ENCODE results near the gene TAF11L2. TPM values are rescaled to one million over a fixed set of nuclear protein-coding genes. Genes with fewer than 3 reads are reported as not detected.
"Not testable (repeated sequence)": the region's sequence is repeated elsewhere in the genome, so short reads cannot be mapped to it uniquely, and the experiment has no call there.

Gene TAF11L2
- polyA plus RNA-seq, 2 donors: not detected

DNA sequence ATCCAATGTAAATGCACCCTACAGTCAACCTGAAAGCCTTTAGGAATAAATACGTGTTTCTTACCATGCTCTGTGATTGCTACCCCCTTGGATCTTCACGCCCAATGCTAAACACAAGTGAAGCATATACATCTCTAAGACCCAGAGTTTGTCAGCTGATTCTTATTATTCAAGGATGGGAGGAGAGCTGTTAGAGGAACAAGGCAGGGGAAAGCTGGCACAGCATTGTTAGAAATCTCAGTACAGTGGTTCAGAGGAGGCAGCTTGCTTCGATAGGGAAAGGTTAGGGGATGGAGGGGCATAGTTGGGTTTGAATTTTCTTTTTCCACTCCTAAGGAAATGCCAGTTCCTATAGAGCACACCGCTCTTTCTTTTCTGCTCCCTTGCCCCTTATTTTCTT is 16.7 kb upstream of the TAF11L2 start:
- Histone ChIP-seq H3K27ac (ENCODE audit: low read depth in 2 of 2, low read length in 1 of 2) (no peak overlapping the region), H3K4me1 (ENCODE audit: control insufficient read depth in 2 of 2, insufficient read depth in 2 of 2, low read length in 1 of 2) (no peaks in the 10 kb centered on the region), H3K9me3 (ENCODE audit: control insufficient read depth in 2 of 2, insufficient read depth in 1 of 2, low read depth in 1 of 2, low read length in 1 of 2) (no peaks in the 10 kb centered on the region), H3K27me3 (ENCODE audit: control insufficient read depth in 1 of 2, insufficient read depth in 2 of 2, low read length in 2 of 2) (no peaks in the 10 kb centered on the region), H3K4me3 (ENCODE audit: low read depth in 1 of 2, low read length in 2 of 2) (no peak overlapping the region), H3K36me3 (ENCODE audit: control insufficient read depth in 2 of 2, insufficient read depth in 2 of 2, low read length in 1 of 2) (no peaks in the 10 kb centered on the region)
- WGBS, 2 donors: 68 to 79% methylated on average over 4 of the region's 4 CpGs

DNA sequence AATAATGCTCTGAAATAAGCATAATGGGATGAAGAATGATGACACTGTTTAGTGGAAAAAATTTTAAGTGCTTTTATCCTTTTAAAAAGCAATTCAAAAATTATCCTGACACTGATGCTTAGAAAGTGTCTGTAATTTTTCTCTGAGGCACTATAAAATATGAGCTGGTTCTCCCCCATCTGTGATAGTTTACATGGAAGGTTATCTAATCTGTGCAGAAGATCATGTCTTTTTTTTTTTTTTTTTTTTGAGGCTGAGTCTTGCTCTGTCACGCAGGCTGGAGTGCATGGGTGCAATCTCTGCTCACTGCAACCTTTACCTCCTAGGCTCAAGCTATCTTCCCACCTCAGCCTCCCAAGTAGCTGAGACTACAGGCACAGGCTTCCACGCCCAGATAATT is 15.2 kb upstream of the TAF11L2 start:
- Histone ChIP-seq H3K4me3 (ENCODE audit: low read depth in 1 of 2, low read length in 2 of 2) (no peak overlapping the region), H3K4me1 (ENCODE audit: control insufficient read depth in 2 of 2, insufficient read depth in 2 of 2, low read length in 1 of 2) (no peaks in the 10 kb centered on the region), H3K9me3 (ENCODE audit: control insufficient read depth in 2 of 2, insufficient read depth in 1 of 2, low read depth in 1 of 2, low read length in 1 of 2) (no peaks in the 10 kb centered on the region), H3K27me3 (ENCODE audit: control insufficient read depth in 1 of 2, insufficient read depth in 2 of 2, low read length in 2 of 2) (no peaks in the 10 kb centered on the region), H3K27ac (ENCODE audit: low read depth in 2 of 2, low read length in 1 of 2) (no peak overlapping the region), H3K36me3 (ENCODE audit: control insufficient read depth in 2 of 2, insufficient read depth in 2 of 2, low read length in 1 of 2) (no peaks in the 10 kb centered on the region)
- WGBS, 2 donors: 72 to 79% methylated on average over 2 of the region's 2 CpGs

DNA sequence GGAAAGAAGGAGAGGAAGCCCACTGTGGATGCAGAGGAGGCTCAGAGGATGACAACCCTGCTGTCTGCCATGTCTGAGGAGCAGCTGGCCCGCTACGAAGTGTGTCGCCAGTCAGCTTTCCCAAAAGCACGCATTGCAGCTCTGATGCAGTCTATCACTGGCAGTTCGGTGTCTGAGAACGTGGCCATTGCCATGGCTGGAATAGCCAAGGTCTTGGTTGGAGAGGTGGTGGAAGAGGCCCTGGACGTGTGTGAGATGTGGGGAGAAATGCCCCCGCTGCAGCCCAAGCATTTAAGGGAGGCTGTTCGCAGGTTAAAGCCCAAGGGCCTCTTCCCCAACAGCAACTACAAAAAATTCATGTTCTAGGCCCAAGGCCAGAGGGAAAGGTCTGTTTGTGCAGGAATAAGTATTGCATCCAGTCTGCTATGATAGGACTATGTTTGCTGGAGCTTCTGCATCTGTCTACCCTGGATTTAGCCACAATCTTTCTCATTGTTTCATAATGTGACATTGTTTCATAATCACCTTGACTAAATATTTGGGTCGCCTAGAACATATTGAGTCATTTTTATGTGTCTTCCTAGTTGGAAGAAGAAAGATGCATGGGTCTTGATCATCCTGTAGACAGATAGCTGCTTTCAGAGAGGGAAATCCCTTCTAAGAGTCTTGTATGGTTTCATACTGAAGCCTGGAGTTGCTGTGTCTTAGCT is 11.4 kb upstream of the TAF11L2 start:
- H3K9me3 ChIP-seq (ENCODE audit: control insufficient read depth in 2 of 2, insufficient read depth in 1 of 2, low read depth in 1 of 2, low read length in 1 of 2); H3K4me1 ChIP-seq (ENCODE audit: control insufficient read depth in 2 of 2, insufficient read depth in 2 of 2, low read length in 1 of 2); H3K36me3 ChIP-seq (ENCODE audit: control insufficient read depth in 2 of 2, insufficient read depth in 2 of 2, low read length in 1 of 2); H3K4me3 ChIP-seq (ENCODE audit: low read depth in 1 of 2, low read length in 2 of 2); H3K27ac ChIP-seq (ENCODE audit: low read depth in 2 of 2, low read length in 1 of 2); H3K27me3 ChIP-seq (ENCODE audit: control insufficient read depth in 1 of 2, insufficient read depth in 2 of 2, low read length in 2 of 2): not testable (repeated sequence)
- 89 to 93% methylated on average over 10 of the region's 10 CpGs for WGBS, 2 donors

DNA sequence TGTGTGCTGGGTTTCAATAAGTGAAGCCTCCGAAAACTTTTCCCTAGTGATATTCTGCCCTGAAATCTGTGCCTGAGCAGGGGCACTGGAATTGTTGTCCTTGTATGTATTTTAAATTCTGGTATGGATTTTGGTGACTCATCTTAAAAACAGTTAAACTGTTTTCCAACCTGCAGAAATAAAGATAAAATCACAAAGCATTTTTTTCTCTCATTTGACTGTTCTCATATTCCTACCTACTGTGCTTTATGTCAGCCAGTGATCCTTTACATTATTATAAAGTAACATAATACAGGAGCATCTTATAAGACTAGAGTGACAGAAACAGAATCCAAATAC is 10.9 kb upstream of the TAF11L2 start:
- H3K9me3 ChIP-seq (ENCODE audit: control insufficient read depth in 2 of 2, insufficient read depth in 1 of 2, low read depth in 1 of 2, low read length in 1 of 2): no peaks in the 10 kb centered on the region
- 88 to 93% methylated on average over 1 of the region's 1 CpG for WGBS, 2 donors
- no peaks in the 10 kb centered on the region for H3K27me3 ChIP-seq (ENCODE audit: control insufficient read depth in 1 of 2, insufficient read depth in 2 of 2, low read length in 2 of 2)
- H3K27ac ChIP-seq (ENCODE audit: low read depth in 2 of 2, low read length in 1 of 2): no peak overlapping the region
- no peak overlapping the region for H3K4me3 ChIP-seq (ENCODE audit: low read depth in 1 of 2, low read length in 2 of 2)
- H3K36me3 ChIP-seq (ENCODE audit: control insufficient read depth in 2 of 2, insufficient read depth in 2 of 2, low read length in 1 of 2): no peaks in the 10 kb centered on the region
- H3K4me1 ChIP-seq (ENCODE audit: control insufficient read depth in 2 of 2, insufficient read depth in 2 of 2, low read length in 1 of 2): no peaks in the 10 kb centered on the region

DNA sequence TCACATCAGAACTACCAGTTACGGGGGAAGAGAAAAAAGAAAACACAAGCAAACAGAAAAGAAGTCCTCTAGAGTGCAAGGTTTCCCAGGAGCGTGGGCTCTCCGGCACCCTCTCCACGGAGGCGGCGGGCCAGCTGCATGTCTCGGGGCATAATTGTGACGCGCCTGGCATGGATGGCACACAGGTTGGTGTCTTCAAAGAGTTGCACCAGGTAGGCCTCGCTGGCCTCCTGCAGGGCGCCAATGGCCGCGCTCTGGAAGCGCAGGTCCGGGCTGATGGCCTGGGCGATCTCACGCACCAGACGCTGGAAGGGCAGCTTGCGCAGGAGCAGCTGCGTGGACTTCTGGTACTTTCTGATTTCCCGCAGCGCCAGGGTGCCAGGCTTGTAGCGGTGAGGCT is 6.8 kb upstream of the TAF11L2 start:
- not testable (repeated sequence) for H3K9me3 ChIP-seq (ENCODE audit: control insufficient read depth in 2 of 2, insufficient read depth in 1 of 2, low read depth in 1 of 2, low read length in 1 of 2); H3K27ac ChIP-seq (ENCODE audit: low read depth in 2 of 2, low read length in 1 of 2); H3K36me3 ChIP-seq (ENCODE audit: control insufficient read depth in 2 of 2, insufficient read depth in 2 of 2, low read length in 1 of 2); H3K4me1 ChIP-seq (ENCODE audit: control insufficient read depth in 2 of 2, insufficient read depth in 2 of 2, low read length in 1 of 2); H3K4me3 ChIP-seq (ENCODE audit: low read depth in 1 of 2, low read length in 2 of 2); H3K27me3 ChIP-seq (ENCODE audit: control insufficient read depth in 1 of 2, insufficient read depth in 2 of 2, low read length in 2 of 2)
- WGBS, 2 donors: 92 to 97% methylated on average over 19 to 23 of the region's 23 CpGs

DNA sequence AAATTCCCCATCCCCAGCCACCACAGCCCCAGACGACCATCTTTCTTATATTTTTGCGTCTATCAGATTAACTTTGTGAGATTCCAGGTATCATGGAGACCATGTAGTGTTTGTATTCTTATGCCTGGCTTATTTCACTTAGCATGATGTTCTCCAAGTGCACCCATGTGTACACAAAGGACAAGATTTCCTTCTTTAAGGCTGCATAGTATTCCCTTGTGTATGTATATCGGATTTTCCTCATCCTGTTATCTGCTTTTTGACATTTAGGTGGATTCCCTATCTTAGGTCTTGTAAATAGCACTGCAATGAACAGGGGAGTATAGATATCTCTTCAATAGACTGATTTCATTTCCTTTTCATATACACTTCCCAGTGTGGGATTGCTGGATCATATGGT is 5.3 kb upstream of the TAF11L2 start:
- no peaks in the 10 kb centered on the region for H3K27me3 ChIP-seq (ENCODE audit: control insufficient read depth in 1 of 2, insufficient read depth in 2 of 2, low read length in 2 of 2)
- 84 to 90% methylated on average over 3 of the region's 3 CpGs for WGBS, 2 donors
- no peak overlapping the region for H3K4me3 ChIP-seq (ENCODE audit: low read depth in 1 of 2, low read length in 2 of 2)
- H3K36me3 ChIP-seq (ENCODE audit: control insufficient read depth in 2 of 2, insufficient read depth in 2 of 2, low read length in 1 of 2): no peaks in the 10 kb centered on the region
- no peaks in the 10 kb centered on the region for H3K9me3 ChIP-seq (ENCODE audit: control insufficient read depth in 2 of 2, insufficient read depth in 1 of 2, low read depth in 1 of 2, low read length in 1 of 2)
- no peaks in the 10 kb centered on the region for H3K4me1 ChIP-seq (ENCODE audit: control insufficient read depth in 2 of 2, insufficient read depth in 2 of 2, low read length in 1 of 2)
- no peak overlapping the region for H3K27ac ChIP-seq (ENCODE audit: low read depth in 2 of 2, low read length in 1 of 2)

DNA sequence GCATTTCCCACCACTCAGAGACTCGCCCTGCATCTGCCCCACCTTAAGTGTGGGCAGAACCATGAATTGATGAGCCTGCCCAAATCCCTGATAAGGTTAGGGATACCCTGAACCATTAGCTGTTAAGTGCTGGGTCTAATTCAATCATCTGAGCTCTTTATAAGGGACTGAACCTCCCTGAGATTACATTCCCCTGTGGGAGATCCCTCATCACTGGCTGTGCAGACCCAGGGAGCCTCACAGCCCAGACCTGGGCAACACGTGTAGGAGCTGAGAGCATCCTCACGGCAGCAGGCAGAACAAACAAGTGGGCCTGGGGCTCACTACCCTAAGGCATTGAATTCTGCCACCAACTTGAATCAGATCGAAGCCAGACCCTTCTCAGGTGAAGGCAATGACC is 585 bp upstream of the TAF11L2 start:
- Histone ChIP-seq H3K27ac (ENCODE audit: low read depth in 2 of 2, low read length in 1 of 2) (no peak overlapping the region), H3K4me3 (ENCODE audit: low read depth in 1 of 2, low read length in 2 of 2) (no peak overlapping the region), H3K27me3 (ENCODE audit: control insufficient read depth in 1 of 2, insufficient read depth in 2 of 2, low read length in 2 of 2) (no peaks in the 10 kb centered on the region), H3K4me1 (ENCODE audit: control insufficient read depth in 2 of 2, insufficient read depth in 2 of 2, low read length in 1 of 2) (no peaks in the 10 kb centered on the region), H3K36me3 (ENCODE audit: control insufficient read depth in 2 of 2, insufficient read depth in 2 of 2, low read length in 1 of 2) (no peaks in the 10 kb centered on the region), H3K9me3 (ENCODE audit: control insufficient read depth in 2 of 2, insufficient read depth in 1 of 2, low read depth in 1 of 2, low read length in 1 of 2) (no peaks in the 10 kb centered on the region)
- WGBS, 2 donors: 74 to 79% methylated on average over 4 of the region's 4 CpGs

DNA sequence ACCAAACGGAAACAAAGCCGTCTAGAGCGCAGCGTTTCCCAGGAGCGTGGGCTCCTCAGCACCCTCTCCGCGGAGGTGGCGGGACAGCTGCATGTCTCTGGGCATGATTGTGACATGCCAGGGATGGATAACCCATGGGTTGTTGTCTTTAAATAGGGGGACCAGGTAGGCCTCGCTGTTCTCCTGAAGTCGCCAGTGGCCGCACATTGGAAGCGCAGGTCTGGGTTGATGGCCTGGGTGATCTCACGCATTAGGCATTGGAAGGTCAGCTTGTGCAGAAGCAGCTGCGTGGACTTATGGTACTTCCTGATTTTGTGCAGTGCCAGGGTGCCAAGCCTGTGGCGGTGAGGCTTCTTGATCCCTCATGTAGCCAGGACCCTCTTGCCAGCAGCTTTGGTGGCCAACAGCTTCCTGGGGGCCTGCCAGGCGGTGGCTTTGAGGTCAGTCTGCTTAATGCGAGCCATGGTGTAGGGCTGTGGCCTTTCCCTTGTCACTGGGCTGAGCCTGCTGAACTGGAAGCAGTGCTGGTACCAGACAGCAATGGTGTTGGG is 13.8 kb downstream of the TAF11L2 start:
- Histone ChIP-seq H3K9me3 (ENCODE audit: control insufficient read depth in 2 of 2, insufficient read depth in 1 of 2, low read depth in 1 of 2, low read length in 1 of 2) (no peaks in the 10 kb centered on the region), H3K4me3 (ENCODE audit: low read depth in 1 of 2, low read length in 2 of 2) (no peak overlapping the region), H3K4me1 (ENCODE audit: control insufficient read depth in 2 of 2, insufficient read depth in 2 of 2, low read length in 1 of 2) (no peaks in the 10 kb centered on the region), H3K27ac (ENCODE audit: low read depth in 2 of 2, low read length in 1 of 2) (no peak overlapping the region), H3K27me3 (ENCODE audit: control insufficient read depth in 1 of 2, insufficient read depth in 2 of 2, low read length in 2 of 2) (no peaks in the 10 kb centered on the region), H3K36me3 (ENCODE audit: control insufficient read depth in 2 of 2, insufficient read depth in 2 of 2, low read length in 1 of 2) (no peaks in the 10 kb centered on the region)
- 93 to 94% methylated on average over 17 of the region's 17 CpGs for WGBS, 2 donors

DNA sequence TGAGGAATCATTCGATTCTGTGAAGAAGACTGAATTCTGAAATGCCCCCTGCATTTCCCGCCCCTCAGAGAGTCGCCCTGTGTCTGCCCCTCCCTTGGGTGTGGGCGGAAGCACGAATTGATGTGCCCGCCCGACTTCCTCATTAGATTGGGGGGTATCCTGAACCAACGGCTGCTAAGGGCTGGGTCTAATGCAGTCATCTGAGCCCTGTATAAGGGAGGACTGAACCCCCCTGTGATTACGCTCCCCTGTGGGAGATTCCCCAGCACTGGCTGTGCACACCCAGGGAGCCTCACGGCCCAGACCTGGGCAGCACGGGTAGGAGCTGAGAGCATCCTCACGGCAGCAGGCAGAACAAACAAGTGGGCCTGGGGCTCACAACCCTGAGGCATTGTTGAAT is 19.5 kb downstream of the TAF11L2 start:
- not testable (repeated sequence) for H3K4me3 ChIP-seq (ENCODE audit: low read depth in 1 of 2, low read length in 2 of 2); H3K4me1 ChIP-seq (ENCODE audit: control insufficient read depth in 2 of 2, insufficient read depth in 2 of 2, low read length in 1 of 2); H3K36me3 ChIP-seq (ENCODE audit: control insufficient read depth in 2 of 2, insufficient read depth in 2 of 2, low read length in 1 of 2); H3K9me3 ChIP-seq (ENCODE audit: control insufficient read depth in 2 of 2, insufficient read depth in 1 of 2, low read depth in 1 of 2, low read length in 1 of 2); H3K27ac ChIP-seq (ENCODE audit: low read depth in 2 of 2, low read length in 1 of 2); H3K27me3 ChIP-seq (ENCODE audit: control insufficient read depth in 1 of 2, insufficient read depth in 2 of 2, low read length in 2 of 2)
- 83 to 86% methylated on average over 8 to 9 of the region's 12 CpGs for WGBS, 2 donors

DNA sequence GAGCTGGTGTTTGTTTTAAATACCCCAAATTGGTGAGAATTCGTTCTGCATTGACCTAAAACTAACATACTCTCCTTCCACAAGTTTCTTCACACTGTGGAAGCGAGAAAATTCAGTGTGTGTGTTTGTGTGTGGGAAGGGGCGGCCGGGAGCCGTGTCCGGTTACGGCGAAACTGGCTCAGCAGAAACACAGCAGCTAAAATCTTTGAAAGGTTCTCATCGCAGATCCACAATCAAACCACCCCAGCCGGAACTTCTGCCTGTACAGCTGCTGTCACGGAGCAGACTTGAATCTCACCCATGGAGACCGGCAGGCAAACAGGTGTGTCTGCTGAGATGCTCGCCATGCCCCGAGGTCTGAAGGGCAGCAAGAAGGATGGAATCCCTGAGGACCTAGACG is 20.0 kb downstream of the TAF11L2 start, which contains the start of gene TAF11L3:
TSS of gene TAF11L3 (plus strand) at position 301 of the 400 bp plus-strand sequence.
- not testable (repeated sequence) for H3K36me3 ChIP-seq (ENCODE audit: control insufficient read depth in 2 of 2, insufficient read depth in 2 of 2, low read length in 1 of 2); H3K9me3 ChIP-seq (ENCODE audit: control insufficient read depth in 2 of 2, insufficient read depth in 1 of 2, low read depth in 1 of 2, low read length in 1 of 2); H3K4me1 ChIP-seq (ENCODE audit: control insufficient read depth in 2 of 2, insufficient read depth in 2 of 2, low read length in 1 of 2); H3K27ac ChIP-seq (ENCODE audit: low read depth in 2 of 2, low read length in 1 of 2); H3K4me3 ChIP-seq (ENCODE audit: low read depth in 1 of 2, low read length in 2 of 2); H3K27me3 ChIP-seq (ENCODE audit: control insufficient read depth in 1 of 2, insufficient read depth in 2 of 2, low read length in 2 of 2)
- no CpG with 5 or more reads among the region's 15 CpGs for WGBS, 2 donors

Measured in esophagus (tissue), 2 donors.